Loucy (cell line): ENCODE results near the gene LTBP4.

Experiments
- EZH2phosphoT487 ChIP-seq: fragments of 200-600 bp; IDR thresholded peaks from 2 replicates; pipeline ENCODE4 v1.6.1; 2018; ENCODE audit warnings: antibody characterized with exemption, mild to moderate bottlenecking, moderate library complexity, borderline replicate concordance
- TF ChIP-seq, protein P1 (sequence below): fragments of 200-600 bp; sonication (generic); conservative IDR thresholded peaks from 2 replicates; pipeline ENCODE4 v1.5.1; 2014; ENCODE audit warnings: mild to moderate bottlenecking, antibody characterized with exemption, low read length

DNA sequence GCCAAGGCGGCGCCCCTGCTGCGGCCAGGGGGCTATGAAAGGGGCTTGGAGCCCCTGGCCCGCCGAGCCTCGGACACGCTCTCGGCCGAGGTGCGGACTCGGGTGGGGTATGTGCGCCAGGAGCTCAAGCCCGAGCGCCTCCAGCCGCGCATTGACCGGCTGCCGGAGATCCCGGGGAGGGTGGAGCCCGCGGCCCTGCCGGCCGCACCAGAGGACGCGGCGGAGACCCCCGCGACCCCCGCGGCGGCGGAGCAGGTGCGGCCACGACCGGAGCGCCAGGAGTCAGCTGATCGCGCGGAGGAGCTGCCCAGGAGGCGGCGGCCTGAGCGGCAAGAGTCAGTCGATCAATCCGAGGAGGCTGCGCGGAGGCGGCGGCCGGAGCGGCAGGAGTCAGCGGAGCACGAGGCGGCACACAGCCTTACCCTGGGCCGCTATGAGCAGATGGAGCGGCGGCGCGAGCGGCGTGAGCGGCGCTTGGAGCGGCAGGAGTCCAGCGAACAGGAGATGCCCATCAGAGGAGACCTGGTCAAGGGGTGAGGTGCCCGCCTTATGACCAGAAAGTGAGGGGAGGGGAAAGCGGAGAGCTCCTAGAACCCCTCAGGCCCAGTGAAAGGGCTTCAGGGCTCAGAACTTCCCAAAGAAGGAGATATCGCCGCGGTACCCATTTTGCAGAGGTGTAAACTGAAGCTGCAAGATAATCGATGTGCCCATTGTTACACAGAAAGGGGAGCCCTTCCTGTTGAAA lies 33.2 kb upstream of the LTBP4 start:
- TF ChIP-seq, protein P1, sequence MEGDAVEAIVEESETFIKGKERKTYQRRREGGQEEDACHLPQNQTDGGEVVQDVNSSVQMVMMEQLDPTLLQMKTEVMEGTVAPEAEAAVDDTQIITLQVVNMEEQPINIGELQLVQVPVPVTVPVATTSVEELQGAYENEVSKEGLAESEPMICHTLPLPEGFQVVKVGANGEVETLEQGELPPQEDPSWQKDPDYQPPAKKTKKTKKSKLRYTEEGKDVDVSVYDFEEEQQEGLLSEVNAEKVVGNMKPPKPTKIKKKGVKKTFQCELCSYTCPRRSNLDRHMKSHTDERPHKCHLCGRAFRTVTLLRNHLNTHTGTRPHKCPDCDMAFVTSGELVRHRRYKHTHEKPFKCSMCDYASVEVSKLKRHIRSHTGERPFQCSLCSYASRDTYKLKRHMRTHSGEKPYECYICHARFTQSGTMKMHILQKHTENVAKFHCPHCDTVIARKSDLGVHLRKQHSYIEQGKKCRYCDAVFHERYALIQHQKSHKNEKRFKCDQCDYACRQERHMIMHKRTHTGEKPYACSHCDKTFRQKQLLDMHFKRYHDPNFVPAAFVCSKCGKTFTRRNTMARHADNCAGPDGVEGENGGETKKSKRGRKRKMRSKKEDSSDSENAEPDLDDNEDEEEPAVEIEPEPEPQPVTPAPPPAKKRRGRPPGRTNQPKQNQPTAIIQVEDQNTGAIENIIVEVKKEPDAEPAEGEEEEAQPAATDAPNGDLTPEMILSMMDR: no peak
- no peak for TF ChIP-seq EZH2phosphoT487
